Hepatocyte (in vitro differentiated cells): ENCODE results near the gene EXOC4.

Experiments
- CTCF ChIP-seq: fragments of 200-600 bp; sonication (generic); IDR thresholded peaks from 2 replicates; pipeline ENCODE4 v1.5.1; 2016; ENCODE audit warnings: antibody characterized with exemption, mild to moderate bottlenecking; ENCODE audit not compliant: poor library complexity
- EZH2phosphoT487 ChIP-seq: fragments of 200-600 bp; sonication (generic); IDR thresholded peaks from one replicate; pipeline ENCODE4 v1.6.1; 2018; ENCODE audit warnings: antibody characterized with exemption, mild to moderate bottlenecking, low read depth, moderate library complexity; ENCODE audit not compliant: unreplicated experiment, severe bottlenecking

GRCh38 chr7:133863362-133864061, 610.6 kb downstream of the EXOC4 start:
- TF ChIP-seq EZH2phosphoT487 (no peak), CTCF (no peak)
